ENCODE results near the gene BIN2. TPM values are rescaled to one million over a fixed set of nuclear protein-coding genes. Genes with fewer than 3 reads are reported as not detected.

Gene BIN2
- total and polyA plus RNA-seq, 10 of the 15 experiments (the other 5 are each of a cell fraction or from before 2014, with no cell fraction given): 8.6 to 42.9 (median 32.1) TPM

GRCh38 chr12:51365276-51365675 is 41.3 kb upstream of the BIN2 start:
- no peak overlapping the region for H3K4me3 ChIP-seq
- H3K36me3 ChIP-seq (ENCODE audit: control insufficient read depth in 2 of 2, insufficient read depth in 2 of 2, low read length in 1 of 2): peaks cover 0 to 7% of the 10 kb centered on the region in 2 experiments; a peak in 3 of 4 replicates
- no peaks in the 10 kb centered on the region for H3K9me3 ChIP-seq (replicated peaks; ENCODE audit: control insufficient read depth, insufficient read depth, low read length)
- no peak overlapping the region for H3K9ac ChIP-seq (ENCODE audit: control insufficient read depth, insufficient read depth, low read length)
- ChIA-PET RAD21 (ENCODE audit: unreplicated experiment) (no interaction called here), CTCF (no interaction called here), SMC1A (ENCODE audit: uncharacterized antibody, unreplicated experiment) (interaction anchor here (0.9 to 1.5 kb wide), 2 partner anchors 24 to 128 kb away, joined by 3 read pairs; no protein-coding TSS in a partner anchor), POLR2A (no interaction called here)
- ATAC-seq (no peak), DNase-seq (ENCODE audit: low read depth, low spot score) (no peak), FAIRE-seq (no peak)
- H3K27me3 ChIP-seq (replicated peaks in 1 of 2; ENCODE audit: control insufficient read depth in 2 of 2, insufficient read depth in 2 of 2, low read length in 1 of 2): no peaks in the 10 kb centered on the region
- peaks cover 1% of the 10 kb centered on the region; the same call in 1 of the 2 replicates for H3K79me2 ChIP-seq (ENCODE audit: control insufficient read depth, insufficient read depth, low read length)
- H2AFZ ChIP-seq (ENCODE audit: control insufficient read depth, low read depth, low read length): no peak overlapping the region
- peaks cover 21% of the 10 kb centered on the region for H3K4me1 ChIP-seq (ENCODE audit: control insufficient read depth, insufficient read depth, low read length)
- TF ChIP-seq YBX1 (IDR thresholded peaks at IDR 0.05): no peak
- no peak for TF ChIP-seq SPI1 (IDR thresholded peaks at IDR 0.05; ENCODE audit: borderline replicate concordance, insufficient read depth, low read depth, low read length)
- no peak for TF ChIP-seq RAD51 (IDR thresholded peaks at IDR 0.05)
- TF ChIP-seq, protein P1, sequence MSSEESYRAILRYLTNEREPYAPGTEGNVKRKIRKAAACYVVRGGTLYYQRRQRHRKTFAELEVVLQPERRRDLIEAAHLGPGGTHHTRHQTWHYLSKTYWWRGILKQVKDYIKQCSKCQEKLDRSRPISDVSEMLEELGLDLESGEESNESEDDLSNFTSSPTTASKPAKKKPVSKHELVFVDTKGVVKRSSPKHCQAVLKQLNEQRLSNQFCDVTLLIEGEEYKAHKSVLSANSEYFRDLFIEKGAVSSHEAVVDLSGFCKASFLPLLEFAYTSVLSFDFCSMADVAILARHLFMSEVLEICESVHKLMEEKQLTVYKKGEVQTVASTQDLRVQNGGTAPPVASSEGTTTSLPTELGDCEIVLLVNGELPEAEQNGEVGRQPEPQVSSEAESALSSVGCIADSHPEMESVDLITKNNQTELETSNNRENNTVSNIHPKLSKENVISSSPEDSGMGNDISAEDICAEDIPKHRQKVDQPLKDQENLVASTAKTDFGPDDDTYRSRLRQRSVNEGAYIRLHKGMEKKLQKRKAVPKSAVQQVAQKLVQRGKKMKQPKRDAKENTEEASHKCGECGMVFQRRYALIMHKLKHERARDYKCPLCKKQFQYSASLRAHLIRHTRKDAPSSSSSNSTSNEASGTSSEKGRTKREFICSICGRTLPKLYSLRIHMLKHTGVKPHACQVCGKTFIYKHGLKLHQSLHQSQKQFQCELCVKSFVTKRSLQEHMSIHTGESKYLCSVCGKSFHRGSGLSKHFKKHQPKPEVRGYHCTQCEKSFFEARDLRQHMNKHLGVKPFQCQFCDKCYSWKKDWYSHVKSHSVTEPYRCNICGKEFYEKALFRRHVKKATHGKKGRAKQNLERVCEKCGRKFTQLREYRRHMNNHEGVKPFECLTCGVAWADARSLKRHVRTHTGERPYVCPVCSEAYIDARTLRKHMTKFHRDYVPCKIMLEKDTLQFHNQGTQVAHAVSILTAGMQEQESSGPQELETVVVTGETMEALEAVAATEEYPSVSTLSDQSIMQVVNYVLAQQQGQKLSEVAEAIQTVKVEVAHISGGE (CRISPR knock-in tag; IDR thresholded peaks at IDR 0.05): no peak
- TF ChIP-seq MEF2A (IDR thresholded peaks at IDR 0.05; ENCODE audit: insufficient read depth, low read depth, low read length): no peak
- TF ChIP-seq, protein P2, sequence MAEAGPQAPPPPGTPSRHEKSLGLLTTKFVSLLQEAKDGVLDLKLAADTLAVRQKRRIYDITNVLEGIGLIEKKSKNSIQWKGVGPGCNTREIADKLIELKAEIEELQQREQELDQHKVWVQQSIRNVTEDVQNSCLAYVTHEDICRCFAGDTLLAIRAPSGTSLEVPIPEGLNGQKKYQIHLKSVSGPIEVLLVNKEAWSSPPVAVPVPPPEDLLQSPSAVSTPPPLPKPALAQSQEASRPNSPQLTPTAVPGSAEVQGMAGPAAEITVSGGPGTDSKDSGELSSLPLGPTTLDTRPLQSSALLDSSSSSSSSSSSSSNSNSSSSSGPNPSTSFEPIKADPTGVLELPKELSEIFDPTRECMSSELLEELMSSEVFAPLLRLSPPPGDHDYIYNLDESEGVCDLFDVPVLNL (IDR thresholded peaks at IDR 0.05; ENCODE audit: low read depth, low read length): no peak
- TF ChIP-seq MXI1 (IDR thresholded peaks at IDR 0.05; ENCODE audit: low read depth, low read length): no peak
- TF ChIP-seq PML (IDR thresholded peaks at IDR 0.05; ENCODE audit: low read length): no peak
- no peak for TF ChIP-seq EED (IDR thresholded peaks at IDR 0.05; ENCODE audit: low read depth)
- no peak for TF ChIP-seq CHD2 (IDR thresholded peaks at IDR 0.05; ENCODE audit: borderline replicate concordance, low read depth, low read length)
- no peak for TF ChIP-seq ASH2L (IDR thresholded peaks at IDR 0.05; ENCODE audit: borderline replicate concordance, low read depth)
- no peak for TF ChIP-seq IKZF2 (IDR thresholded peaks at IDR 0.05)
- TF ChIP-seq, protein P3, sequence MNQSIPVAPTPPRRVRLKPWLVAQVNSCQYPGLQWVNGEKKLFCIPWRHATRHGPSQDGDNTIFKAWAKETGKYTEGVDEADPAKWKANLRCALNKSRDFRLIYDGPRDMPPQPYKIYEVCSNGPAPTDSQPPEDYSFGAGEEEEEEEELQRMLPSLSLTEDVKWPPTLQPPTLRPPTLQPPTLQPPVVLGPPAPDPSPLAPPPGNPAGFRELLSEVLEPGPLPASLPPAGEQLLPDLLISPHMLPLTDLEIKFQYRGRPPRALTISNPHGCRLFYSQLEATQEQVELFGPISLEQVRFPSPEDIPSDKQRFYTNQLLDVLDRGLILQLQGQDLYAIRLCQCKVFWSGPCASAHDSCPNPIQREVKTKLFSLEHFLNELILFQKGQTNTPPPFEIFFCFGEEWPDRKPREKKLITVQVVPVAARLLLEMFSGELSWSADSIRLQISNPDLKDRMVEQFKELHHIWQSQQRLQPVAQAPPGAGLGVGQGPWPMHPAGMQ (IDR thresholded peaks at IDR 0.05; ENCODE audit: borderline replicate concordance): no peak
- TF ChIP-seq ZNF24 (IDR thresholded peaks at IDR 0.05): no peak
- TF ChIP-seq NFIC (IDR thresholded peaks at IDR 0.05; ENCODE audit: low read depth, low read length): no peak
- H4K20me1 ChIP-seq (ENCODE audit: control insufficient read depth, insufficient read depth): no peaks in the 10 kb centered on the region
- intact Hi-C loops (cut with micrococcal nuclease; ENCODE audit: unreplicated experiment) (no loop called here), in situ Hi-C loops (cut with MboI) (no loop called here)
- no peak overlapping the region for H3K27ac ChIP-seq (ENCODE audit: control insufficient read depth, insufficient read depth)
- WGBS (ENCODE audit: insufficient coverage, insufficient replicate concordance, low lambda C conversion rate, missing lambda C conversion rate): 100% methylated on average over 7 of the region's 10 CpGs
- BruUV-seq (replicated peaks): no TSS peak
- no peak overlapping the region for H3K4me2 ChIP-seq (ENCODE audit: control insufficient read depth, insufficient read depth)
